NCI-H187 treated with DMSO at 0.1 percent for 48 hours (cell line): ENCODE data around the gene ZC3H15.
"Not testable (repeated sequence)": the region's sequence is repeated elsewhere in the genome, so short reads cannot be mapped to it uniquely, and the experiment has no call there.

Experiments used
- DNase-seq: peaks from one replicate; lab custom pipeline; 2025; lab: John Stamatoyannopoulos, UW

Gene ZC3H15

DNA sequence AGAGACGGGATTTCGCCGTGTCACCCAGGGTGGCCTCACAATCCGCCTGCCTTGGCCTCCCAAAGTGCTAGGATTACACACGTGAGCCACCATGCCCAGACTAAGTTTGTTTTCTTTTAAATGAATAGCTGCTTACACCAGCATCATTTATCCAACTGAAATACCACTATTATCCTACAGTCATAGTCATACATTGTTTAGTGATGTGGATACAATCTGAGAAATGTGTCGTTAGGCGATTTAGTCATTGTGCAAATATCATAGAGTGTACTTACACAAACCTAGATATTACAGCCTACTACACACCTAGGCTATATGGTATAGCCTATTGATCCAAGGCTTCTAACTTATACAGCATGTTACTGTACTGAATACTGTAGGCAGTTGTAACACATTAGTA, 10.3 kb downstream of the ZC3H15 start:
- DNase-seq, result no peak

GRCh38 chr2:186497928-186498327, 11.9 kb downstream of the ZC3H15 start:
- no peak for DNase-seq

DNA sequence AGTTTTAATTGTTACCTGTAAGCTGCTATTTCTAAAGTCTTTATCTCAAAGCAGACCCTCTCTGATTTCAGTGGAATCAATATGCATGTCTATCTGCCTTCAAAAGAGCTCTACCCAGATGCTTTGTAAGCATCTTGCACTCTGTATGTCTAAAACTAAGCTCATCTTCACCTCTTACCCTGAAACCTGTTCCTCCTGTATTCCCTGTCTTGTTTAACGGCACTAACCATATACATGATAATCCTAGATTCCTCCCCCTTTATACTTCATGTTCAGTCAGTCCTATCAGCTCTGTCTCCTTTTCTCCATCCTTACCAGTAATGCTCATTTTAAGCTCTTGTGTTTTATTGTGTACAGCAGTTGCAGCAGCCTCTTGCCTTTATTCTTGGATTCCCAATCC, 12.8 kb downstream of the ZC3H15 start:
- no peak for DNase-seq

DNA sequence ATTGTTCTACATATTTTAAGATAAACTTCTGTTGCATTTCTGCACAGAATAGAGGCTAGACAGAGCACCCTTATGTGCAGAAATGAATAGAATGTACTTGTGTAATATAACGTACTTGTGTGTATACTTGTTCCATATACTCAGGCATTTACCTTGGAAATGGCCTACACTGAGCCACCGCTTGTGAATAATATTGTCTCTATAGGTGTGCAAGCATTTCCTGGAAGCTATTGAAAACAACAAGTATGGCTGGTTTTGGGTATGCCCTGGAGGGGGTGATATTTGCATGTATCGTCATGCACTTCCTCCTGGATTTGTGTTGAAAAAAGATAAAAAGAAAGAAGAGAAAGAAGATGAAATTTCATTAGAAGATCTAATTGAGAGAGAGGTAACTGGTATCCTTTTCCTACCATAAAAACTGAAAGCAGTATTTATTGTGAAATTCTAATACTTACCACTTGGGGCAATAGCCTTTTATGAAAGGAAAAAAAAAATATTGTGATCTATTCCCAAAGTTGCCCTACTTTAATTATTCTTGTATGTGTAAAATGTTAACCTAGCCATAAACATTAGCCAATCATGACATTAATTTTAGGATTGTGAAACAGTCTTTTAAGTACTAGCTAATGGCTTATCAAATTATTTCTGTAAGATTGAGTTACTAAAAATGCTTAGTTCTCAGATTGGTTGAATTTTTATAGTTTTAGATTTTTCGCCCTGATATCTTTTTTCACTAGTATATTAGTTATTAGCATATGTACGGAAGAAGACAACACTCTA, 18.0 kb downstream of the ZC3H15 start:
- DNase-seq, result no peak

- DNase-seq, result no peak
These were observed 22.2 kb downstream of the ZC3H15 start for GRCh38 chr2:186508263-186508662.

DNA sequence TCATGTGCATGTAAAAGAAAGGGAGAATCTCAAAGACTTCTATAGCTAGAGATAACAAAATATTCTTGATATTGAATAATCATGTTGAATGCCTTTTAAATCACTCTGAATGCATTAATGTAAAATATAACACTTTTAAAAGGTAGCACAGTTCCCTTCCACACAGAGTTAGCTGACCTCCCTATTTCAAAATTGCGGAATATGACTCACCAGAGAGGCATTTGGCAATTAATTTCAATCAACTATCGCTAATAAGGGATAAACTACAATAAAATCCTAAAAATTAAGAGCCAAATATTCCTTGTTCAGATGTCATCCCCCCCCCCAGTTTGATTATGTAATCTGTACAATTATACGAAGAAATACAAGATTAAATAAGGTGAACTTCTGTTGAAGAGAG, 29.3 kb downstream of the ZC3H15 start:
- no peak for DNase-seq

DNA sequence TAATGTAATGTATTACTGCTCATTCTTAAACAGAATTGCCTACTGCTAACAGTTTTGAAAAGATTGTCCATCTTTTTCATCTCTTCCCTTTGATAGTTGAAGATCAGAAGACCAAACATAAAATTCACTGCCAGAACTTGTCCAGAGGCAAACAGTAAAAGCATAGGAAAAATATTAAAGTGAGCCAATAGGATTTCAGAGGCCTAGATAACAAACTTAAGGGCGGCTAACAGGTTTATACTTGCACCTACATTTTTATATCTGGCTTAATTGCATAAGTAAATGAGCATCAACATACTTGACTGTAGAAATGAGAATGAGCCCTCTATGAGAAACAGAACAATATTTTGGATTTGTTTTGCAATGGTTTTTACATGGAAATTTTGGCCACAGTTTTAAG, 30.3 kb downstream of the ZC3H15 start:
- no peak for DNase-seq

- no peak for DNase-seq
These were observed 31.0 kb downstream of the ZC3H15 start for GRCh38 chr2:186517090-186517489.

GRCh38 chr2:186518291-186518690, 32.2 kb downstream of the ZC3H15 start:
- DNase-seq, result no peak

DNA sequence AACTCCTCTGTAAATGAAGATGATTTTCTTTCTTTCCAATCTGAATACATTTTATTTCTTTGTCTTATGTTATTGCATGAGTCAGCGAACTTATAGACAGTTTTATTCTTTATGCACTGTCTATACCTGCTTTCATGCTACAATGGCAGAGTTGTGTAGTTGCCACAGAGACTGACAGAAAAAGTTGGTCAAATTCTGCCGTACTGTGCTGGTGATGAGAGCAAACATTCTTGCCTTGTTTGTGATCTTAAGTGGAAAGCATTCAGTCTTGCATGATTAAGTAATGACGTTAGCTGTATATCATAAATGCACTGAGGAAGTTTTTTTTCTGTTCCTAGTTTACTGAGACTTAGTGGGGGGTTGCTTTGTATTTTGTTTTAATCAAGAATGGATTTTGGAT, 32.9 kb downstream of the ZC3H15 start:
- DNase-seq, result no peak

DNA sequence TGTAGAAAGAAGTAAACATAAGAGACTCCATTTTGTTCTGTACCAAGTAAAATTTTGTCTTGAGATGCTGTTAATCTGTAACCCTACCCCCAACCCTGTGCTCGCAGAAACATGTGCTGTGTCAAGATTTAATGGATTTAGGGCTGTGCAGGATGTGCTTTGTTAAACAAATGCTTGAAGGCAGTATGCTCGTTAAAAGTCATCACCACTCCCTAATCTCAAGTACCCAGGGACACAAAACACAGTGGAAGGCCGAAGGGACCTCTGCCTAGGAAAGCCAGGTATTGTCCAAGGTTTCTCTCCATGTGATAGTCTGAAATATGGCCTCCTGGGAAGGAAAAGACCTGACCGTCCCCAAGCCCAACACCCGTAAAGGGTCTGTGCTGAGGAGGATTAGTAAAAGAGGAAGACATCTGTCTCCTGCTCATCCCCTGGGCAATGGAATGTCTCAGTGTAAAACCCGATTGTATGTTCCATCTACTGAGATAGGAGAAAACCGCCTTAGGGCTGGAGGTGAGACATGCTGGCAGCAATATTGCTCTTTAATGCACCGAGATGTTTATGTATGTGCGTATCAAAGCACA, 35.6 kb downstream of the ZC3H15 start:
- not testable (repeated sequence) for DNase-seq

- no peak for DNase-seq
These were observed 36.4 kb downstream of the ZC3H15 start for GRCh38 chr2:186522450-186522849.

- no peak for DNase-seq
These were observed 37.7 kb downstream of the ZC3H15 start for GRCh38 chr2:186523791-186524190.

- no peak for DNase-seq
These were observed 40.2 kb downstream of the ZC3H15 start for GRCh38 chr2:186526281-186526680.

GRCh38 chr2:186530314-186530713, 44.3 kb downstream of the ZC3H15 start:
- DNase-seq, result no peak

GRCh38 chr2:186531257-186531775, 45.3 kb downstream of the ZC3H15 start:
- no peak for DNase-seq

- no peak for DNase-seq
These were observed 46.8 kb downstream of the ZC3H15 start for GRCh38 chr2:186532891-186533290.

- DNase-seq, result no peak
These were observed 47.7 kb downstream of the ZC3H15 start for GRCh38 chr2:186533717-186534116.

GRCh38 chr2:186534406-186534805, 48.3 kb downstream of the ZC3H15 start:
- no peak for DNase-seq

GRCh38 chr2:186535861-186536260, 49.8 kb downstream of the ZC3H15 start:
- DNase-seq, result no peak

DNA sequence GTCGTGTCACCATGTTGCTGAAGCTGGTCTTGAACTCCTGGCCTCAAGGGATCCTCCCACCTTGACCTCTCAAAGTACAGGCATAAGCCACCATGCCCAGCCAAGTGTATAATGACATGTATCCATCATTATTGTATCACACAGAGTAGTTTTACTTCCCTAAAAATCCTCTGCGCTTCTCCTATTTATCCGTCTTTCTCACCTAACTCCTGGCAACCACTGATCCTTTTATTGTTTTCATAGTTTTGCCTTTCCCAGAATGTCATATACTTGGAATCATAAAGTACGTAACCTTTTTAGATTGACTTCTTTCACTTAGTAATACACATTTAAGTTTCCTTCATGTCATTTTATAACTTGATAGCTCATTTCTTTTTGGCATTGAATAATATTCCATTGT, 51.0 kb downstream of the ZC3H15 start:
- DNase-seq, result no peak

GRCh38 chr2:186540941-186541340, 54.9 kb downstream of the ZC3H15 start:
- DNase-seq, result no peak

DNA sequence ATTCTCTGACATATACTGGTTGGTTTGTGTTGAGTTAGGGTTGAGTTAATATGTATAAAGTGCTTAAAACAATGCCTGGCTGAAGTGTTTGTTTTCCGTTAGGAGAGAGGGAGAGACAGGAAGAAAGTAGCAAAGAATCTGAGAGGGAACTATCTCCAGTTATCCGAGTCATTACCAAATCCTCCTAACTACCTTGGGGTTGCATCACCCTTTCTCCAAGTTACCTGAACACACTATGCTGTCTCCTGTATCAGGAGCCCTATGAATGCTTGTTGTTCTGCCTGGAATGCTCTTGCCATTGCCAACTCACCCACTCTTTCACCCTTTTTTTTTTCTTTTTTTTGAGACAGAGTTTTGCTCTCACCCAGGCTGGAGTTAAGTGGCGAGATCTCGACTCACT, 55.9 kb downstream of the ZC3H15 start:
- no peak for DNase-seq
